CD4-positive, alpha-beta T cell treated with Interleukin-2 at 100 ng/mL for 4 hours (primary cell): ENCODE data around the gene SLMAP.

Experiments
- DNase-seq: peaks from one replicate; pipeline ENCODE4 v3.0.0-alpha.2; 2020; ENCODE audit warnings: low spot score

Gene SLMAP, protein sequence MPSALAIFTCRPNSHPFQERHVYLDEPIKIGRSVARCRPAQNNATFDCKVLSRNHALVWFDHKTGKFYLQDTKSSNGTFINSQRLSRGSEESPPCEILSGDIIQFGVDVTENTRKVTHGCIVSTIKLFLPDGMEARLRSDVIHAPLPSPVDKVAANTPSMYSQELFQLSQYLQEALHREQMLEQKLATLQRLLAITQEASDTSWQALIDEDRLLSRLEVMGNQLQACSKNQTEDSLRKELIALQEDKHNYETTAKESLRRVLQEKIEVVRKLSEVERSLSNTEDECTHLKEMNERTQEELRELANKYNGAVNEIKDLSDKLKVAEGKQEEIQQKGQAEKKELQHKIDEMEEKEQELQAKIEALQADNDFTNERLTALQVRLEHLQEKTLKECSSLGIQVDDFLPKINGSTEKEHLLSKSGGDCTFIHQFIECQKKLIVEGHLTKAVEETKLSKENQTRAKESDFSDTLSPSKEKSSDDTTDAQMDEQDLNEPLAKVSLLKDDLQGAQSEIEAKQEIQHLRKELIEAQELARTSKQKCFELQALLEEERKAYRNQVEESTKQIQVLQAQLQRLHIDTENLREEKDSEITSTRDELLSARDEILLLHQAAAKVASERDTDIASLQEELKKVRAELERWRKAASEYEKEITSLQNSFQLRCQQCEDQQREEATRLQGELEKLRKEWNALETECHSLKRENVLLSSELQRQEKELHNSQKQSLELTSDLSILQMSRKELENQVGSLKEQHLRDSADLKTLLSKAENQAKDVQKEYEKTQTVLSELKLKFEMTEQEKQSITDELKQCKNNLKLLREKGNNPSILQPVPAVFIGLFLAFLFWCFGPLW

DNA sequence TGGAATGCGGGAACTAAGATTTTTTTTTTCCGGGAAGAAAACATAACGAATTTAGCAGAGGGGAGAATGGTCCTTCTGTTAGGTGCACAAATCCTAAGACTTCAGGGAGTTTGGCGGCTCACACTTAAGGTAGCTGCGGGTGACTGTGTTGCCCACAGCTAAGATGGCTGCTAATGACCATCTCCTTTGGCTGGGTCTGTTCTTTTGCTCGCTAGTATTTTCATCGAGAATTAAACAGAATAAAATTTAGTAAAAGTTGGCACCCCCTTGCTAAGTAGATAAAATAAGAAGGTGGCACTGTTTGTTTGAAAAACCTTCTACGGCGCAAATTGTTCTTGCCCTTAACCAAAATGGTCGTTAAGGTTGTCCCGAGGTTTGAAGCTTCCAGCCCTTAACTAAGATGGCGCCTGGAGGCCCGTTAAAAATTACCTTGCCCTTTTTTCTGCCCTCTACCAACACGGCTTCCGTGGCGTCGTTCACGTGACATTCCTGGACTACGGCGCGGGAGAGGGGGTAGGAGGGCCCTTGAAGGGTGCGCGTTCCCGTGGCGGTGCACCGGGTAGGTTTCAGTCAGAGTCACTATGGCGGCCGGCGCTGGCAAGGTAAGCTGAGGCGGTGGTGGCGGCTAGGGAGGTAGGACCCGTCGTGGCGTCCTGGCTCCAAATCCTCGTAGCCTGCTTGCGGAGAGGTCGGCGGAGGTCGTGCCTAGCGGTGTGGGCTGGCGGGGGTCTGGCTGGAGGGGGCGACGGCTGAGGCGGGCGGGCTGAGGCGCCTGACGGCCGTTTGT lies at the start of gene SLMAP:
SLMAP (plus strand) TSS at position 569 of the 787 bp plus-strand sequence. CDS start 1,343 bp downstream, outside the sequence.
- peak; percentile 96 for DNase-seq

DNA sequence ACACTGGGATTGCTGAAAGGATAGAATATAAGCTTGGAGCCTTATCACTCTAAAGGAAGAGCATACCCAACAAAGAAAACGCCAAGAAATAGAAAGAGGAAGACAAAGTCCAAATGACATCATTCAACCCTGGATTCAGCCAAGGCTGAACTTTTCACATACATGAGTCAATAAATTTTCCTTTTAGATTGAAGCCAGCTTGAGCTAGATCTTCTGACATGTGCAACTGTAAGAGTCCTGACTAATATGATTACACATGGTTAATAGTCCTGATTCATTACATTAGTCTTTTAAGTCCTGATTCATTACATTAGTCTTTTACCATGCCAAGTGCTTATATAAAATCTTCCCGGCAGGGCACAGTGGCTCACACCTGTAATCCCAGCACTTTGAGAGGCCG lies 49.6 kb upstream of the SLMAP start:
- DNase-seq = no peak

DNA sequence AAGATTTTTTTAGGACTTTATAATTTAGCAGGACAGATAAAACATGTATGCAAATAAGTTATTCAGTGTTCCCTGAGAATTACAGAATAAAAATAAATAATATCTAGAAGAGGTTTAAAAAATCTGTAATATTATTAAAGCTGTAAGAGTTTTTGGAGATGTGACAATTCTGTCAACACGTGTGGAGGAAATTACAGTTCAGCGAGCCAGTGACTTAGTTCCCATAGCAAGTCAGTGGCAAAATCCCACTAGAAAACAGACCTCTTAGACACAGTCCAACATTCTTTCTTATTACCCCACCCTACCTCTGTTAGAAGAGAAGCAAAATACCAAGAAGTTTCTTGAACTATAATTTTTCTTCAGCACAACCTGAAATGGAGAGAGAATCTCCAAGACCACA lies 47.1 kb upstream of the SLMAP start:
- DNase-seq = no peak

DNA sequence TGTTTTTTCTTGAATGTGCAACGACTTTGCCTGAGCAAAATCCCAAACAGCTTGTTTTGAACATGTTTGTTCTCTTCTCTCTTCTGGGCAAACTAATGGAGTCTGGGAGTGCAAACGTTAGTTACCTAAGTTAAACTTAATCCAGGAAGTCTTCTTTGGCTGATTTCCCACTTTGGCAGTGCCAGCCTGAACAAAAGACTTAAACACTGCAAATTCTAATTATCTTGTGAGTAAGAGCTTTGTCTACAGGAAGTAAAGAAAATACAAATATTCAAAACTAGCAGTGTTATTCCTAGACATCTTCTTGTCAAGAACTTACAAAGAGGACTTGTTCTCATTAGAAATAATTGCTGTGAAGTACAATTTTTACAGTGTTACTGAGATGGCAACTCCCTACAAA lies 46.5 kb upstream of the SLMAP start:
- DNase-seq = no peak

DNA sequence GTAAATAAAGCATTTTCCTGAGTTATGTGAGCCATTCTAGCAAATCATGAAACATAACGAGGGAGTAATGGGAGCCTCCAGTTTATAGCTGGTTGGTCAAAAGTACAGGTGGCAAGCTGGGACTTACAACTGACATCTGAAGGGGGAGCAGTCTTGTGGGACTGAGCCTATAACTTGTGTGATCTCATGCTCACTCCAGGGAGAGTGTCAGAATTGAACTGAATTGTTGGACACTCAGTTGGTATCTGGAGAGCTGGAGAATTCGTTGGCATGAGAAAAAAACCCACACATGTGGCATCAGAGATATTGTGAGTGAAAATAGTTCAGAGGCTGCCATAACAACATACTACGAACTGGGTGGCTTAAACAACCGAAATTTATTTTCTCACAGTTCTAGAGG lies 40.4 kb upstream of the SLMAP start:
- no peak for DNase-seq

DNA sequence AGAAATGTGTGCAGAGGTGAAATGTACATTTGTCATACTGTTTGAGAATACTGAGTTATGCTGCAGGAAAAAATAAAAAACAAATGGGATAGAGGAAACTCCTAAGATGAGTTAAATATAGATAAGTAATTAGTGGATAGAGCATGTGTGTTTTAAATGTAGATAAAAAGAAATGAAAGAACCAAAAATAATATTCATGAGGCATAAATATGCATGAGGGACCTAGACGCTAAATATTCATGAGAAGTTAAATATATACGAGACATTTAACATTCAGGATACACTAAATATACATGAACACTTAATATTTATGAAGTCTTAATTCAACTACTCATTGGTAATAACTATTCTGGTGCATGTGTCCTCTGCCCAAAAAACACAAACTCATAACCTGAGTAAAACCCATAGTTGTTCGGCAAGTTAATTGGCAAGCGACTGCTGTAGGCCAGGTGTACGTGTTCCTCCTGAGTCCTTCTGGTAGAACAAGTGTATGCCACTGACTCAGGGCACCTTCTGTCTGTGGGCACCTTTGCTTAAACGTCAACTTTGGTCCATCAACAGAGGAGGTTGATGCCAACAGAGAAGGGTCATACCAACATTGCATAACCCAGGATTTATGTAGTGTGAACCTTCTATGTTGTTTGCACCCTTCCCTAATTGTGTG lies 38.8 kb upstream of the SLMAP start:
- DNase-seq = no peak

DNA sequence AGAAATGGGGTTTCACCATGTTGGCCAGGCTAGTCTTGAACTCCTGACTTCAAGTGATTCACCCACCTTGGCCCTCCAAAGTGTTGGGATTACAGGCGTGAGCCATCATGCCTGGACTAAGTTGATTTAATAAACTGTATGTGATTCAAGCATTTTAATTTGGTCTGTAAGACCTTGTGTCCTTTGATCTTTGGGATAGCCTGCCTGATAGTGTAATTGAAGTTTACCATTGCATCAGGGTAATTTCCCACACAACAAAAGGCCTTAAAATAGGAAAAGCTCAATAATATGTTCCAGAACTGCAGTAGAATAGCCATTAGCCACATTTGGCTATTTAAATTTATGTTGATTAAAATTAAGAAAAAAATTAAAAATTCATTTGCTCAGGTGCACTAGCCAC lies 38.0 kb upstream of the SLMAP start:
- DNase-seq = no peak

DNA sequence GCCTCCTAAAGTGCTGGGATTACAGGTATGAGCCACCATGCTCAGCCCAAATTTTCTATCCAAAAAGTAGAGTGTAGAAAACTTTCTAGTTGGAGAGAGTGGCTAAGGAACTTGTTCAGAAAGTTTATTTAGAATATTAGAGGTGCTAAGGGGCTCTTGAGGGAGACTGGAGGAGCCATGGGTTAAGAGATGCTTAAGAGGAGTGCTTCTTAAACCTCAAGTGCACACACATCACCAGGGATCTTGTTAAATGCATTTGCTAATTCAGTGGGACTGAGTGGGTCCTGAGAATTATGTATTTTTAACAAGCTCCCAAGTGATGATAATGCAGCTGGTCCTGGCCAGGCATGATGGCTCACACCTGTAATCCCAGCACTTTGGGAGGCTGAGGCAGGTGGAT lies 29.7 kb upstream of the SLMAP start:
- DNase-seq = no peak

DNA sequence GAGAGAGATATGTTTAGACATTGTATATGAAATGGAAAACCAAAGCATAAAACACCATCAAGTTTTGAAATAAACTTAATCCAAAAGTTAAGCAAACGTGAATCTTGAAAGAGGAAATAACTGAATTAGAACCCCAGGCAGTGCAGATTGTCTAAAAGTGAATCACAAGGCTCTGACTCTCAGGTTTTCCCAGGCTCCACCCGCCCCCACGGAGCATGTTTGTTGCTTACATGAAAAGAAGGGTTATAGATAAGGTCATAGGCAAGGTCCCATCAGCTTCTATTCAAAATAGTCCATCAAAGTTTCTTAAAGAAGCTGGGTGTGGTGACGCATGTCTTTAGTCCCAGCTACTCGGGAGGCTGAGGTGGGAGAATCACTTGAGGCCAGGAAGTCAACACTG lies 29.0 kb upstream of the SLMAP start:
- DNase-seq = no peak

DNA sequence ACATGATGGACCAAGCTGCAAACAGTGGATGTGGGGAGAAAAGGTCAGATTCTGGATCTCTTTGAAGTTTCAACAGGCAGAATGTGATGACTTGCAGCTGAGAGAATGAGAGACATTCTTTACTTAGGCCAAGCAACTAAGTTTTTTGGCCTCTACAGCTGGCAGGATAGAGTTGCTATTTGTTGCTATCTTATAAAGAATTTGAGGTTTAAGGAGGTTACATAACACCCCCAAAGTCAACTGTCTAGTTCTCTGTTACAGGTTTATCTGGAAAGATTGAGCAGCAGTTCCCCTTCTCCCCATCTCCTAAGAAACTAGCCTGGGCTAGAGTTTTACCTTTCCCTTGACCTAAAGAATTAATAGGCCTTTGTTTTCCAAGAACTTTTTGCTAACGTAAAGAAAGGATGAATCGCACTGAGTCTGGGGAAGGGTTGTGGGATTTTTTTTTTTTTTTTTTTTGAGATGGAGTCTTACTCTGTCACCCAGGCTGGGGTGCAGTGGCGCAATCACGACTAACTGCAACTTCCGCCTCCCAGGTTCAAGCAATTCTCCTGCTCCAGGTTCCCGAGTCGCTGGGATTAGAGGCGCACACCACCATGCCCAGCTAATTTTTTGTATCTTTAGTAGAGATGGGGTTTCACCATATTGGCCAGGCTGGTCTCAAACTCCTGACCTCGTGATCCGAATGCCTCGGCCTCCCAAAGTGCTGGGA lies 26.6 kb upstream of the SLMAP start:
- DNase-seq = no peak

DNA sequence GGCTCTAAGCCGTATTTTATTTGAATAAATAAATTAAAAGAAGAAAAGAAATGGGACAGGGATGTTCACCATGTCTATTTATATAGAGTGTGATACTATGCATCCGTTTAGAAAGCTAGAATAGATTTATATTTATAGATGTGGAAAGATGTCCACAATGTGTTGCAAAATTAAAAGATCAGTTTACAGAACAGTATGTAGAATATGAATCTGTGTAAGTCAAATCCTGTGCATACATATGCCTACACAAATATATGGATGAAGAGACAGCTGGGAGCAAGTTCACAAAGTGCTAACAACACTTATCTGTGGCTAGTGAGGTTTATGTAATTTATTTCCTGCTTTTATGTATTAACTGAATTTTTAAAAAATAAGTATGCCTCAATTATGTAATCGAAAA lies 25.4 kb upstream of the SLMAP start:
- DNase-seq = no peak

DNA sequence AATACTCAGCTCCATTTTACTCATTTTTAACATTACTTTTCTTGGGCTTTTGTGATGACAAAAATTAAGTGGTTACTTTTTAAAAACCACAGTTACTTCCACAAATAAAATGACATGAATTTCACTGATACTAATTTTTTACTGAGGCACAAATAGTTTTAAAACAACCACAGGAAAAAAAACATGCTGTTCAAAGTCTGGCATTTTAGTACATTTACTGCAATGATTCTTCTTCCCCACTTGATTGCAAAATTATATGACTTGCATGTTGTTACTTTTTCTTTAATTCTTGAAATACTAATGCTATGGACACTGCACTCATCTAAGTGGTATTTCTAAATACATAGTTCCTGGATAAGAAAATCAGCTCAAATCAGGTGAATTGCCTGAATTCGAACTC lies 24.8 kb upstream of the SLMAP start:
- no peak for DNase-seq

DNA sequence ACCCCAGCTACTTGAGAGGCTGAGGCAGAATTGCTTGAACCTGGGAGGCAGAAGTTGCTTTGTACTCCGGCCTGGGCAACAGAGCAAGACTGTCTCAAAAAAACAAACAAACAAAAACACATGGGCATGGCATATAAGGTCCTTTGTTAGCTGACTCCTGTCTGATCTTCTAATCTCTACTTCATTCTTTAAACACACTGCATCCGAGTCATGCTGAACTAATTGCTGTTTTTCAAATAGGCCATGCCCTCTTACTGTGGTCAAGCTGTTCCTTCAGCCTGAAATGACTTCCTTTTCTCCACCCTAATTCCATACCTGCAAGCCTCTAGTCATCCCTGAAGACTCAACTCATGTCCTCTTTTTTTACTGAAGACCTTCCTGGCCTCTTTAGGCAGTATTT lies 22.3 kb upstream of the SLMAP start:
- DNase-seq = no peak

DNA sequence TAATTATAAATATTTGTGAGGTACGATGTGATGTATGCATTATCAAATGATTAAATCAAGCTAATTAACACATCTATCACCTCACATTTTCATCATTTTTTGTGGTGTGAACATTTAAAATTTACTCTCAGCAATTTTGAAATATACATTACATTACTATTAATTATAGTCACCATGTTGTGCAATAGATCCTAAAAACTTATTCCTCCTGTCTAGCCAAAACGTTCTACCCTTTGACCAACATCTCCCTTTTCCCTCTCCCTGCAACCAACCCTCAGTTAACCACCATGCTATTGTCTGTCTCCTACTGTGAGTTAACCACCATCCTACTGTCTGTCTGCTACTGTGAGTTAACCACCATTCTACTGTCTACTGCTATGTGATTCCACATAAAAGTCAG lies 20.7 kb upstream of the SLMAP start:
- DNase-seq = no peak

DNA sequence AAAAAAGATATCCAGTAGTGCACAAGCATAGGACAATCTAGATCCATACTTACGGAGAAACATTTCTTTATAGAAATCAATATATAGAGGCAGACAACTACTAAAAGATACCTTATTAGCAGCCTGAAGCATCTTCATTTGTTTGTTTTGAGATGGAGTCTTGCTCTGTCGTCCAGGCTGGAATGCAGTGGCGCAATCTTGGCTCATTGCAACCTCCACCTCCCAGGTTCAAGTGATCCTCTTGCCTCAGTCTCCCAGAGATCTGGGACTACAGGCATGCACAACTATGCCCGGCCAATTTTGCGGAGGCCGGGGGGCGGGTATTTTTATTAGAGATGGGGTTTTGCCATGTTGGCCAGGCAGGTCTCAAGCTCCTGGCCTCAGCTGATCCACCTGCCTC lies 18.3 kb upstream of the SLMAP start:
- no peak for DNase-seq

DNA sequence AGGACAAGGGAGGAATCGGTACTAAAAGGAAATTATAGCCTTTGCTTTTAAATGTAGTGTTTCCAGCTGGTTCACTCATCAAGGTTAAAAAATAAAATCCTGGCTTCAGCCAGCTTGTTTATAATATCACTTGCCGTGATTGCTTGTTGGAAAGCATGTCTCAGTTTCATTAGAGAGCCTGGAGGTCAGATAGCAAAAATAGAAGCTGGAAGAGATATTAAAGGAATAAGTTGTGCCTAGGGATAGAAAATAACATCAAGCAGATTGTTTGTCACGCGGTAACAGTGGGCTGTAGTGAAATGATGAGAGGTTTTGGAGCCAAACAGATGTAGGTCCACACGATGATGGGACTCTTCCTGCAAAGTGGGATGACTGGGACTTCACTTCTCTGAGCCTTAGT lies 17.7 kb upstream of the SLMAP start:
- no peak for DNase-seq

DNA sequence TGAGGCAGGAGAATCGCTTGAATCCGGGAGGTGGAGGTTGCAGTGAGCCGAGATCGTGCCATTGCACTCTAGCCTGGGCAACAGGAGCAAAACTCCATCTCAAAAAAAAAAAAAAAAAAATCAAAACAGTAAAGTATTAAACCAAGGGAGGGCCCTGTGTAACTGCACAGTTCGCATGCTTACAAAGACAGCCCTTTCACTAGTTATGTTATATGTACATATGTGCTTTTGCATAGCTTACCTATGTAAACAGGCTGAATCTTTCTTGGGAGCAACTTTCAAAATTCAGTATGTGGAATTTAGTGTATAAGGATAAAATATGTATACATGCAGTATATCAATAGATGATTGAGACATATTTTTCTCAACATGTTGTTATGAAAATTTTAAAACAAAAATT lies 16.1 kb upstream of the SLMAP start:
- no peak for DNase-seq

DNA sequence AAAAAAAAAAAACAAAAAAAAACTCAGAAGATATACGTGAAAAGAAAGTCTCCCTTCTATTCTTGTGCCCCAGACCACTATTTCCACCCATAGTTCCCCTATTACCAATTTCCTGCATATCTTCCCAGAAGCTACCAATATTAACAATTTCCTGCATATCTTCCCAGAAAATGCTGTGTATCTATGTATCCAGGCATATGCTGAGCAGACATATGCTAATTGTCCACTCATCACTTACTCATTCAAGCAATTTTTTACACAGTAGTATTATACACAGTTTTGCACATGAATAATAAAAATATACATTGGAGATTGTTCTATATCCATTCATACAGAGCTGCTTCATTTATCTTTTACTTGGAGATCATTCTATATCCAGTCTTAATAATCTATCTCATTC lies 12.6 kb upstream of the SLMAP start:
- no peak for DNase-seq

DNA sequence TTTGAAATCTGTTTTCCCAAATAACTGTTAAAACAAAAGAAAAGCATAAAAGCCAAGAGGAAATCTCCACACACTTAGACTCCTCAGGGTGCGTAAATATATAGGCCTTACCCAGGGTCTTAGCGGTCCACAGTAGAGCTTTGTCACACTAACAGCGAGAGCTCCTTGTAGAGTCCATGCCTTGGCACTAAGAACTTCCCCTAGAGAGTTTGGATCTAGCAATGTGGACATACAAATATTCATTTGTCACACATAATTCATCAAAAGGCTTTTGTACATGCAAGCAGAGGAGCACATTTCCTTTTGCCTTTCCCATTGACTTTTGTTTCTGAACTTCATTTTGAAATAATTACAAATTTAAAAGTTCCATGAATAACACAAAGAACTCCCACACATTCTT lies 11.0 kb upstream of the SLMAP start:
- no peak for DNase-seq

DNA sequence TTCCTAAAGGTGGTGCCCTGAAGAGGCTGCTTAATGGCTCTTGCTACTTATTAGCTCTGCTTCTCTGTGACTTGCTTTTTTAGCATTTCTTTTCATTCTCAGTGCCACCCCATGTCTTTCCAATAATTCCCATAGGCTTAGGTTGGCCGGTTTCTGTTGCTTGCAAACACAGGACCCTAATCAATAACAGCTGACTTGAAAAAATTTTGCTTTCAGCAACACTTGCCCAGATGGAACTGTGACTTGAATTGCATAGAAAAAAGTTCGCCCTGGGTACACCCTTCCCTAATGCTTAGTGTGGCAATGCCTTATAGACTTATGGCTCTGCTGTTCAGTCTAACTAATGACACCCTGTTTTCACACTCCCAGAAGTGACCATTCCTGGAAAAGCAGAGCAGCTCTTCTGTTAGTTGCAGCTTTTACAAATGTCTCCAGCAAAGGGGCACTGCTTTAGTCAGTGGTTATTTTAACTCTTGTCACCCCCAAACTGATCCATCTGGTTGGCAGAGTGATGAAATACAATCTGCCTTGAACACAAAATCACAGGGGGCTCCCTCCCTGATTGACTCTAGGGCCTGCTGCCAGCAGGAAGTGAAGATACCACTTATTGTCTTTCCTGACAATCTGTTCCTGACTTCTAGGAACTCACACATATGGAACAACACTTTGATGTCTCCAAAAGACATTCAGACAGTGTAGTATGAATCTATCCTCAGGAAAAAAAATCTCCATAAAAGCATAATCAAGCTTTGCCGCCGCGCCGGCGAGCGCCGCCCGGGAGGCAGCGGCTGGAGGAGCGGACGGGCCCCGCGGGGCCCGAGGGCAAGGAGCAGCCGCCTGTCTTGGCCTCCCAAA lies 9.7 kb upstream of the SLMAP start:
- DNase-seq = no peak

DNA sequence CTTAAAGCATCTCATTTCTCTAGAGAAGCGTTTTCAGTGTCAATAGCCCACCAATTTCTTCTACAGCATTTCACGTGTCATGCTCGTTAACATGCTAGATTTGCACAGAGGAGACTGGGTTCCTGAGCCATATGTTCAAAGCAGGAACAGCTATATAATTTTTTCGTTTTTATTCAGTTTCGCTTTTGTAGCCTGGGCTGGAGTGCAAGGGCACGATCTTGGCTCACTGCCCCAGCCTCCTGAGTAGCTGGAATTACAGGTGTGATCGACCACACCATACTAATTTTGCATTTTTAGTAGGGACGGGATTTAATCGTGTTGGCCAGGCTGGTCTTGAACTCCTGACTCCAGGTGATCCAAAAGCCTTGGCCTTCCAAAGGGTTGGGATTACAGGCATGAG lies 6.6 kb upstream of the SLMAP start:
- no peak for DNase-seq
